ENCODE measurements around the gene GPS1.

GPS1 gene

GRCh38 chr17:82028246-82028645, 23.5 kb upstream of the GPS1 start:
- H3K27me3 ChIP-seq (ENCODE audit: insufficient read depth, low read length, poor library complexity), result no peaks in the 10 kb centered on the region
- no peak for ATAC-seq (ENCODE audit: insufficient read depth, low read depth)

GRCh38 chr17:82028966-82029365, 22.7 kb upstream of the GPS1 start:
- H2AFZ ChIP-seq (ENCODE audit: low read depth, low read length), result no peak overlapping the region
- peaks cover 29% of the 10 kb centered on the region for H4K20me1 ChIP-seq (ENCODE audit: insufficient read depth, low read length)
- TF ChIP-seq CTCF (IDR thresholded peaks at IDR 0.05; ENCODE audit: borderline replicate concordance, extremely low read depth, low read length, poor library complexity, severe bottlenecking) (no peak), EZH2 (IDR thresholded peaks at IDR 0.05; ENCODE audit: borderline replicate concordance, low read depth, low read length, severe bottlenecking) (no peak)
- peaks cover 42% of the 10 kb centered on the region for H3K36me3 ChIP-seq (ENCODE audit: insufficient read depth, low read length)
- H3K27me3 ChIP-seq (ENCODE audit: insufficient read depth, low read length, poor library complexity), result no peaks in the 10 kb centered on the region
- H3K79me2 ChIP-seq (ENCODE audit: insufficient read depth, low read length), result peaks cover 18% of the 10 kb centered on the region
- ATAC-seq (ENCODE audit: insufficient read depth, low read depth), result no peak
- no peak overlapping the region for H3K4me2 ChIP-seq (ENCODE audit: insufficient read depth, low read length)
- H3K9me3 ChIP-seq (ENCODE audit: insufficient read depth, low read length, severe bottlenecking), result no peaks in the 10 kb centered on the region
- no peak overlapping the region for H3K9ac ChIP-seq (ENCODE audit: low read depth, low read length)
- H3K27ac ChIP-seq (ENCODE audit: low read length), result no peak overlapping the region
- DNase-seq, result no peak
- no peak overlapping the region for H3K4me3 ChIP-seq (ENCODE audit: low read depth in 1 of 2, low read length in 2 of 2)
- peaks cover 45% of the 10 kb centered on the region for H3K4me1 ChIP-seq (ENCODE audit: insufficient read depth, low read length)

More at GRCh38 chr17:82028246-82028645, 23.5 kb upstream of the GPS1 start:
- peaks cover 50% of the 10 kb centered on the region for H3K4me1 ChIP-seq (ENCODE audit: insufficient read depth, low read length)
- peaks cover 37% of the 10 kb centered on the region for H3K36me3 ChIP-seq (ENCODE audit: insufficient read depth, low read length)
- H4K20me1 ChIP-seq (ENCODE audit: insufficient read depth, low read length), result peaks cover 26% of the 10 kb centered on the region
- H3K4me2 ChIP-seq (ENCODE audit: insufficient read depth, low read length), result no peak overlapping the region
- no peak overlapping the region for H3K27ac ChIP-seq (ENCODE audit: low read length)
- no peaks in the 10 kb centered on the region for H3K9me3 ChIP-seq (ENCODE audit: insufficient read depth, low read length, severe bottlenecking)
- no peak overlapping the region for H3K9ac ChIP-seq (ENCODE audit: low read depth, low read length)
- peaks cover 24% of the 10 kb centered on the region for H3K79me2 ChIP-seq (ENCODE audit: insufficient read depth, low read length)
- no peak overlapping the region for H3K4me3 ChIP-seq (ENCODE audit: low read depth in 1 of 2, low read length in 2 of 2)
- DNase-seq, result no peak
- H2AFZ ChIP-seq (ENCODE audit: low read depth, low read length), result no peak overlapping the region
- TF ChIP-seq EZH2 (IDR thresholded peaks at IDR 0.05; ENCODE audit: borderline replicate concordance, low read depth, low read length, severe bottlenecking) (no peak), CTCF (IDR thresholded peaks at IDR 0.05; ENCODE audit: borderline replicate concordance, extremely low read depth, low read length, poor library complexity, severe bottlenecking) (no peak)

GRCh38 chr17:82029391-82029790, 22.3 kb upstream of the GPS1 start:
- Histone ChIP-seq H3K36me3 (ENCODE audit: insufficient read depth, low read length) (peaks cover 45% of the 10 kb centered on the region), H2AFZ (ENCODE audit: low read depth, low read length) (no peak overlapping the region), H3K4me2 (ENCODE audit: insufficient read depth, low read length) (peak overlapping the region; percentile 76; the same call in 1 of the 2 replicates), H3K4me1 (ENCODE audit: insufficient read depth, low read length) (peaks cover 41% of the 10 kb centered on the region), H3K4me3 (ENCODE audit: low read depth in 1 of 2, low read length in 2 of 2) (no peak overlapping the region), H3K27me3 (ENCODE audit: insufficient read depth, low read length, poor library complexity) (no peaks in the 10 kb centered on the region), H3K27ac (ENCODE audit: low read length) (no peak overlapping the region), H3K9ac (ENCODE audit: low read depth, low read length) (no peak overlapping the region), H3K9me3 (ENCODE audit: insufficient read depth, low read length, severe bottlenecking) (no peaks in the 10 kb centered on the region), H4K20me1 (ENCODE audit: insufficient read depth, low read length) (peaks cover 30% of the 10 kb centered on the region), H3K79me2 (ENCODE audit: insufficient read depth, low read length) (peaks cover 14% of the 10 kb centered on the region)
- ATAC-seq (ENCODE audit: insufficient read depth, low read depth), result no peak
- no peak for DNase-seq
- no peak for TF ChIP-seq CTCF (IDR thresholded peaks at IDR 0.05; ENCODE audit: borderline replicate concordance, extremely low read depth, low read length, poor library complexity, severe bottlenecking)
- no peak for TF ChIP-seq EZH2 (IDR thresholded peaks at IDR 0.05; ENCODE audit: borderline replicate concordance, low read depth, low read length, severe bottlenecking)
